Activated CD8-positive, alpha-beta T cell treated with anti-CD3 and anti-CD28 coated beads for 36 hours (primary cell): ENCODE measurements around the gene CCR8. TPM values are rescaled to one million over a fixed set of nuclear protein-coding genes. Genes with fewer than 3 reads are reported as not detected.

ENCODE experiments used
- ATAC-seq: fragments of 200-7000 bp; cut with Tn5 transposase; one replicate; pipeline ENCODE4 v1.10.0; 2021; ENCODE audit warnings: mild to moderate bottlenecking, moderate library complexity
- CTCF ChIA-PET: fragments of 350-600 bp; sonication (Branson Sonifier 250); formaldehyde crosslinking; loops from one replicate; lab custom pipeline; 2021; ENCODE audit warnings: antibody characterized with exemption; lab: Charles Lee
- POLR2A ChIA-PET: fragments of 350-600 bp; sonication (Branson Sonifier 250); formaldehyde crosslinking; loops from one replicate; lab custom pipeline; 2021; ENCODE audit warnings: antibody characterized with exemption; lab: Charles Lee
- DNase-seq: peaks from one replicate; pipeline ENCODE4 v3.0.0-alpha.2; 2020
- H3K27ac Mint-ChIP-seq: one replicate; pipeline ENCODE4 v1.8.0; 2021; ENCODE audit warnings: mild to moderate bottlenecking, mixed read lengths
- H3K27me3 Mint-ChIP-seq: one replicate; pipeline ENCODE4 v1.8.0; 2021; ENCODE audit warnings: mixed read lengths
- H3K36me3 Mint-ChIP-seq: one replicate; pipeline ENCODE4 v1.8.0; 2021; ENCODE audit warnings: low read depth, mixed read lengths
- H3K4me1 Mint-ChIP-seq: one replicate; pipeline ENCODE4 v1.8.0; 2021; ENCODE audit warnings: low read depth, mixed read lengths
- H3K4me3 Mint-ChIP-seq: one replicate; pipeline ENCODE4 v1.8.0; 2021; ENCODE audit warnings: mild to moderate bottlenecking, moderate library complexity, mixed read lengths
- H3K9me3 Mint-ChIP-seq: one replicate; pipeline ENCODE4 v1.8.0; 2021; ENCODE audit warnings: mixed read lengths
- CTCF ChIP-seq: fragments of 200-600 bp; IDR thresholded peaks from one replicate; pipeline ENCODE4 v1.8.0; 2022; ENCODE audit warnings: antibody characterized with exemption, mild to moderate bottlenecking
- intact Hi-C: fragments of 100-400 bp; cut with micrococcal nuclease; formaldehyde crosslinking; loops from one replicate; pipeline ENCODE4 v1.10.0; 2022
- total RNA-seq, 2 experiments: library from RNA; stranded (reverse); gene quantifications; one replicate each; pipeline ENCODE4 v1.2.3, GENCODE V29; 2021

Gene CCR8
- total RNA-seq, 2 experiments from 2014 or later = 0.34 to 0.56 TPM

GRCh38 chr3:39296197-39297077 is 33.1 kb upstream of the CCR8 start:
- intact Hi-C loops = no loop called here
- TF ChIP-seq CTCF = no peak
- Mint-ChIP-seq H3K9me3 (peaks cover 21% of the 10 kb centered on the region), H3K4me1 (peaks cover 29% of the 10 kb centered on the region), H3K36me3 (peaks cover 4% of the 10 kb centered on the region), H3K4me3 (no peak overlapping the region), H3K27ac (no peak overlapping the region), H3K27me3 (no peaks in the 10 kb centered on the region)
- ChIA-PET POLR2A (interaction anchor here (1.2 kb wide), 1 partner anchor 107 kb away, joined by 3 read pairs; no protein-coding TSS in a partner anchor), CTCF (interaction anchor here (0.8 to 17.3 kb wide), 4 partner anchors 8 to 104 kb away, joined by 3 to 754 read pairs (median 6); partner anchors contain the start of gene XIRP1)
- ATAC-seq = no peak
- no peak for DNase-seq

GRCh38 chr3:39299279-39299678 is 30.2 kb upstream of the CCR8 start:
- POLR2A ChIA-PET = no interaction called here
- peaks cover 17% of the 10 kb centered on the region for H3K4me1 Mint-ChIP-seq
- DNase-seq (no peak), ATAC-seq (no peak)
- peaks cover 27% of the 10 kb centered on the region for H3K9me3 Mint-ChIP-seq
- intact Hi-C loops = no loop called here
- H3K27me3 Mint-ChIP-seq = no peaks in the 10 kb centered on the region
- H3K4me3 Mint-ChIP-seq = no peak overlapping the region
- CTCF ChIA-PET = interaction anchor here (1.0 kb wide), 1 partner anchor 81 kb away, joined by 3 read pairs; no protein-coding TSS in a partner anchor
- no peak for TF ChIP-seq CTCF
- H3K27ac Mint-ChIP-seq = no peak overlapping the region
- peaks cover 6% of the 10 kb centered on the region for H3K36me3 Mint-ChIP-seq

GRCh38 chr3:39302178-39302577 is 27.3 kb upstream of the CCR8 start:
- H3K27ac Mint-ChIP-seq = no peak overlapping the region
- POLR2A ChIA-PET = no interaction called here
- H3K4me3 Mint-ChIP-seq = no peak overlapping the region
- no peak for TF ChIP-seq CTCF
- peaks cover 6% of the 10 kb centered on the region for H3K36me3 Mint-ChIP-seq
- CTCF ChIA-PET = interaction anchor here (1.6 to 3.5 kb wide), 3 partner anchors 11 to 76 kb away, joined by 3 to 19 read pairs (median 7); no protein-coding TSS in a partner anchor
- peaks cover 37% of the 10 kb centered on the region for H3K9me3 Mint-ChIP-seq
- peaks cover 5% of the 10 kb centered on the region for H3K27me3 Mint-ChIP-seq
- DNase-seq = no peak
- no peak for ATAC-seq
- intact Hi-C loops = no loop called here
- no peaks in the 10 kb centered on the region for H3K4me1 Mint-ChIP-seq

GRCh38 chr3:39313289-39313688 is 16.2 kb upstream of the CCR8 start:
- DNase-seq (no peak), ATAC-seq (no peak)
- peaks cover 9% of the 10 kb centered on the region for H3K9me3 Mint-ChIP-seq
- no peak for TF ChIP-seq CTCF
- peaks cover 4% of the 10 kb centered on the region for H3K36me3 Mint-ChIP-seq
- ChIA-PET CTCF (interaction anchor here (0.9 kb wide), 1 partner anchor 25 kb away, joined by 3 read pairs; no protein-coding TSS in a partner anchor), POLR2A (no interaction called here)
- H3K27ac Mint-ChIP-seq = no peak overlapping the region
- H3K4me3 Mint-ChIP-seq = no peak overlapping the region
- intact Hi-C loops = no loop called here
- H3K4me1 Mint-ChIP-seq = peaks cover 4% of the 10 kb centered on the region
- no peaks in the 10 kb centered on the region for H3K27me3 Mint-ChIP-seq

GRCh38 chr3:39315420-39315819 is 14.1 kb upstream of the CCR8 start:
- no peak for TF ChIP-seq CTCF
- H3K27me3 Mint-ChIP-seq = peaks cover 3% of the 10 kb centered on the region
- peaks cover 4% of the 10 kb centered on the region for H3K4me1 Mint-ChIP-seq
- no peak for ATAC-seq
- peaks cover 4% of the 10 kb centered on the region for H3K36me3 Mint-ChIP-seq
- ChIA-PET CTCF (no interaction called here), POLR2A (no interaction called here)
- H3K27ac Mint-ChIP-seq = no peak overlapping the region
- H3K9me3 Mint-ChIP-seq = peaks cover 9% of the 10 kb centered on the region
- intact Hi-C loops = no loop called here
- no peak overlapping the region for H3K4me3 Mint-ChIP-seq
- no peak for DNase-seq
